Measurements from ENCODE around the gene ZNF507. TPM values are rescaled to one million over a fixed set of nuclear protein-coding genes. Genes with fewer than 3 reads are reported as not detected.
"Not testable (repeated sequence)": the region's sequence is repeated elsewhere in the genome, so short reads cannot be mapped to it uniquely, and the experiment has no call there.

The ZNF507 gene
- total RNA-seq, 2 experiments from 2014 or later: 25.2 to 27.6 TPM

DNA sequence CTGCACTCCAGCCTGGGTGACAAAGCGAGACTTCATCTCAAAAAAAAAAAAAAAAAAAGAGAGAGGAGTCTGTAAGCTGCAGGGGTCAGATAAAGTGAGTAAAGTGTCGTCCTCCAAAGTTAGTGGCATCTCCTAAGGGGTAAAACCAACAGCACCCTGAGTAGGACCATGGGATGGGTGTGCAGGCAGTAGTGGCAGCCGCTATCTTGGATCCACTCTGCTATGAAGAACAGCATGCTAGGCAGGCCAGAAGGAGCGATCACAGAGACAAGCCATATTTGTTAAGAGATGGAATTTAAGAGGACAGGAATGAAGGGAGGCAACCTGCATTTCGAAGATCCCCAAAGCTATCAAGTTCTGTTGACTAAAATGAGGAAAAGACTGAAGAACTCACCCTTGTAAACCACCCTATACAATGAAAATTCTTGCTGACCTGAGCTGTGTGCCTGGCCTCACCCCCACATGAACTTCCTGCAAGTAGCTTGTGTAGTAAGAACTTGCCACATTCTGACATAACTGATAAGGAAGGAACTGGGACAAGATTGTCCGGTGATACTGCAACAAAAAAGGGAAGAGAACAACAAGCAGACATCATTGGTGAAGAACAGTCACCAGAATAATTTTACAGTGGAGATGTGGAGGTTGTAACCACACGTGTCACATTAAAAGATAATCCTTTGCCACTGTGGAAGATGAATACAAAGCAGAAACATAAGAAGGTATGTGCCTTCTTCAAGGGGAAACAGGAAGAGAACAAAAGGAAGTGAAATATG lies 76.4 kb downstream of the ZNF507 start:
- Mint-ChIP-seq H3K9me3 (ENCODE audit: low read depth) (no peaks in the 10 kb centered on the region), H3K27me3 (no peaks in the 10 kb centered on the region), H3K27ac (peak overlapping the region; percentile 20), H3K4me1 (peaks cover 11% of the 10 kb centered on the region), H3K4me3 (no peak overlapping the region), H3K36me3 (ENCODE audit: low read depth) (peaks cover 5% of the 10 kb centered on the region)
- ATAC-seq (no peak), DNase-seq (no peak)
- POLR2A ChIA-PET: no interaction called here
- intact Hi-C loops (cut with DNase I, micrococcal nuclease): no loop called here
- CTCF ChIA-PET: no interaction called here

DNA sequence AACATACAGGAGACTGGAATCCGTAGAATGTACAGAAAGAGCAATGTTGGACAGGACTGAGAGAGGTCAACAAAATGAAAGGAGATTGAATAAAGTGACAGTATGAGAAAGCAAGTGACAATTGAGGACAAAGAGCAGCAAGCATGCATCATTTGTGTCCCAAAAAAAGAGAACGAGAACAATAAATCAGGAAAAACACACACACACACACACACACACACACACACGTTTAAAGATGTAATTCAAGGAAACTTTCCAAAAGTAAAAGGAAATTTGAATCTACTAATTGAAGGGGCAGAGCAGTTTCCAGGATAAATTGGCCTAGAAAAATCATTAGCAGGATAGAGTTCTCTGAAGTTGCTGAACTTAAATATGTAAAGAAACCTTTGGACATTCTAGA lies 77.0 kb downstream of the ZNF507 start:
- Mint-ChIP-seq H3K9me3 (ENCODE audit: low read depth) (no peaks in the 10 kb centered on the region), H3K27me3 (no peaks in the 10 kb centered on the region), H3K36me3 (ENCODE audit: low read depth) (peaks cover 5% of the 10 kb centered on the region), H3K4me3 (no peak overlapping the region), H3K4me1 (peaks cover 11% of the 10 kb centered on the region), H3K27ac (peak overlapping the region; percentile 20)
- intact Hi-C loops (cut with DNase I, micrococcal nuclease): no loop called here
- no peak for ATAC-seq
- ChIA-PET CTCF (no interaction called here), POLR2A (no interaction called here)
- DNase-seq: no peak

DNA sequence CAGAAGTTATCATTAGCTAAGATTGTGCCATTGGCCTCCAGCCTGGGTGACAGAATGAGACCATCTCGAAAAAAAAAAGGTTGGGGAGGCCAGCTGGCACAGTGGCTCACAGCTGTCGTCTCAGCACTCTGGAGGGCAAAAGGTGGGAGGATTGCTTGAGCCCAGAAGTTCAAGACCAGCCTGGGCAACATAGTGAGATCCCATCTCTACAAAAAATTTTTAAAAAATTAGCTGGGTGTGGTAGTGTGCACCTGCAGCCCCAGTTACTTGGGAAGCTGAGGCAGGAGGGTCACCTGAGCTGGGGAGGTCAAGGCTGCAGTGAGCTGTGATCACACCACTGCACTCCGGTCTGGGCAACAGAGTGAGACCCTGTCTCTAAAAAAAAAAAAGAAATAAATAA lies 78.5 kb downstream of the ZNF507 start:
- DNase-seq; POLR2A ChIA-PET; ATAC-seq; H3K4me3 Mint-ChIP-seq; H3K27me3 Mint-ChIP-seq; intact Hi-C loops (cut with DNase I, micrococcal nuclease); H3K9me3 Mint-ChIP-seq (ENCODE audit: low read depth); H3K36me3 Mint-ChIP-seq (ENCODE audit: low read depth); H3K27ac Mint-ChIP-seq: not testable (repeated sequence)
- CTCF ChIA-PET: interaction anchor here (0.6 to 0.9 kb wide), 2 partner anchors 755 to 1741 kb away, joined by 3 to 4 read pairs; no protein-coding TSS in a partner anchor
- peaks cover 11% of the 10 kb centered on the region for H3K4me1 Mint-ChIP-seq

DNA sequence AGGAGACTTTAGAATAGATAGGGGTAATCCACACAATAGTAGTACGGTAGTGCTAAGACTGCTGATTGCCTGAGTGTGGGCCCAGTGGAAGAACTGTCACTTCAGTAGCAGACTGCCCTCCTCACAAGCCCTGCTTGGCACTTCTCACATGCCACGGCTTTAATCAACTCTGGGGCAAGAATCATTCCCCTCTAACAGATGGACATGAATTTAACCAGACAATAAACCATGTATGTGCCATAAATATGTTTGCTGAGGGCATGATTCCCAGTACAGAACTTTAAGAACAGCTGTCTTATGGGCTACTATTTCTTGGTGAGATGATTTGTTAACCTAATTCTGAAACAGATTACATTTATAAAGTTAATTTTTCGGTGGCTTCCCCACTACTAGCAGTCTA lies 82.1 kb downstream of the ZNF507 start:
- no peaks in the 10 kb centered on the region for H3K27me3 Mint-ChIP-seq
- H3K4me1 Mint-ChIP-seq: no peaks in the 10 kb centered on the region
- no peak overlapping the region for H3K4me3 Mint-ChIP-seq
- H3K27ac Mint-ChIP-seq: no peak overlapping the region
- H3K36me3 Mint-ChIP-seq (ENCODE audit: low read depth): no peaks in the 10 kb centered on the region
- CTCF ChIA-PET: no interaction called here
- DNase-seq (no peak), ATAC-seq (no peak)
- intact Hi-C loops (cut with DNase I, micrococcal nuclease): no loop called here
- POLR2A ChIA-PET: no interaction called here
- H3K9me3 Mint-ChIP-seq (ENCODE audit: low read depth): no peaks in the 10 kb centered on the region

DNA sequence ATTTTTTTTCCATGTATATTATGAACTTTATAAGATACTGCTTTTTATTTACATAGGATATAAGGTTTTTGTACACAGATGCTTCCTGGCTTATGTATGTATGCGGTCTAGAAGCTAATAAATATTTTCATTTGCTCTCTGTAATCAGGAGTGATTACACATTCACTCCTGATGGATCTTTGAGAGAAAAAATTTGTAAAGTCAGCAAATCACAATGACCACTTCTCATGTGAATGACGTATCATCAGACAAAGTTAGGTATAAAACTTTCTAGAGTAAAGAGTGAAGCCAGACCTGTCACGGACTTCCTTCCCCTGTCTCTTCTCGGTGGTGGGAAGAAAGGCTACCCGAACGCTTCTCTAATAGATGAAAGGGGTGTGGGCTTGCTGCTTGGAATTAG lies 91.3 kb downstream of the ZNF507 start:
- POLR2A ChIA-PET: no interaction called here

DNA sequence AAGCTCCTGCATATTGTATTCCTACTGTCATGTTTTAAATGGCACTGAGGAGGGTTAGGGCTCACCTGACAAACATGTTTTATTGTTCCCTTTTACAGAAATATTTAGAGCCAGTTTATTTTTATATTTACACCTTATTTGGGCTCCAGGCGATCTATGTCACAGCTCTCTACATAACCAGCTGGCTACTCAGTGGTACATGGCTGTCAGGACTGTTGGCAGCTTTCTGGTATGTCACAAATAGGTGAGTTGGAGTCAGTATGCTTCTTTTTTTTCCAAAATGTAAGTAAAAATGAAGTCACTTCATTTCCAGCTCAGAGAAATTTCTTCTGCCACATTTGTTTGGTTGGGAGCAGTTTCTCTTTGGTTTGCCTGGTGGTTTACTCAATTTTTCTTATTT lies 91.7 kb downstream of the ZNF507 start:
- Mint-ChIP-seq H3K4me3 (no peak overlapping the region), H3K9me3 (ENCODE audit: low read depth) (no peaks in the 10 kb centered on the region), H3K4me1 (no peaks in the 10 kb centered on the region), H3K27me3 (no peaks in the 10 kb centered on the region), H3K27ac (no peak overlapping the region), H3K36me3 (ENCODE audit: low read depth) (peaks cover 10% of the 10 kb centered on the region)
- ChIA-PET POLR2A (no interaction called here), CTCF (no interaction called here)
- no peak for DNase-seq
- no peak for ATAC-seq
- intact Hi-C loops (cut with DNase I, micrococcal nuclease): no loop called here

More for the DNA sequence above, 91.3 kb downstream of the ZNF507 start:
- Mint-ChIP-seq H3K36me3 (ENCODE audit: low read depth) (peaks cover 10% of the 10 kb centered on the region), H3K27ac (no peak overlapping the region), H3K27me3 (no peaks in the 10 kb centered on the region), H3K4me1 (no peaks in the 10 kb centered on the region), H3K4me3 (no peak overlapping the region), H3K9me3 (ENCODE audit: low read depth) (no peaks in the 10 kb centered on the region)
- ATAC-seq: no peak
- CTCF ChIA-PET: no interaction called here
- intact Hi-C loops (cut with DNase I, micrococcal nuclease): no loop called here
- DNase-seq: no peak

Other genes starting within 250 kb of the ZNF507 start
- 10 to 100 TPM; 14.3 to 14.6 TPM for gene DPY19L3, start 60.2 kb downstream of the ZNF507 start, total RNA-seq
- gene PDCD5, start 235.6 kb downstream of the ZNF507 start, total RNA-seq: 100 to 1,000 TPM; 268 to 272 TPM